Amniotic stem cell (primary cell): ENCODE measurements around the gene SLIT1.

Source experiments
- DNase-seq: peaks from one replicate; lab custom pipeline; 2025; lab: John Stamatoyannopoulos, UW

SLIT1 gene

DNA sequence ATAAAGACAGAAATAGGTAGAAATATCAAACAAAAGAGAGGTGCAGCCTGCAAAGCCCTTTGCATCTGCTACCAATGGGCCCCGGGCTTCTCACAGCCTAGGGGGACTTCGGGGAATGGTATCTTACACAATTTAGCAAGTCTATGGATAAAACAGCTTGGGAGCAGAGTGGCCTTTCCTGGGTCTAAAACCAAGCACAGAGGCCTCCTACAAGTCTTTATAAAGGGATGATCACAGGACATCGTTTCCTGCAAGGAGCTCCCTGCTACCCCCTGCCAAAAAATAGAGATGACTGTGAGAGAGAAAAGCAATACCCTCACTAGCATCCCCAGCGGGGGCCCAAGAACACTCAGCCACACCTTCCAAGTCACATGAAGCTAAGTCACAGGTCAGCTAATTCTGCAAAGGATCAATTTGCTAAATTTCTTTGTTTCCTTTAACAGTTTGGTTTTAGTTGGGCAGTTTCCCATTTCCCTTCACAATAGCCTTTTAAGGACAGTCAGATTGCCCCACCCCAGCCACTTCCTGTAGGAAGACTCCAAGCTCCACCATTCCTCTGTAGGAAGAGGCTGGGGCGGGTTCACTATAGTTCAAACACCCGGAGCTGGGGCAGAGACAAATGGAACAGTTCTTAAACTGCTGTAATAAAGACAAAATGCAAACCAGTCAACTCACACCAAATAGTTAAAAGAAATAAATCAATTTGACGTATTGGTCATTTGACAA, 105.5 kb downstream of the SLIT1 start:
- no peak for DNase-seq

DNA sequence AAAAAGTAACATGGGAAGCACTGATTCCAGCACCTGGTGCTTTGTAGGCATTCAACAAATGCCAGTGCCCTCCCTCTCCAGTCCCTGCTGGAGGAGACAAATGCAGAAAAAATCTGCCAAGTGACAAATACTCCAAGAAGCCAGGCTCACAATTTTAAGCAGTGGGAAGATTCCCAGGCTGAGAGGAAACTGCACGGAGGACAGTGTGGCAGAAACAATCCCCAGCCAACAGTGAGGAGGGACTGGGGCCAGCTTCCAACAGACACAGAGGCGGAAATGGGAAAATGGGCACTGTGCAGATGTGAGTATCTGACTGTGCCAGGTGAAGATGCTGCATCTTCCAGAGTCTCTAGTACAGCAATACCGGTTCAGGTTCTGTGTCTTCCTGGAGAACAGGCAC, 106.3 kb downstream of the SLIT1 start:
- no peak for DNase-seq

DNA sequence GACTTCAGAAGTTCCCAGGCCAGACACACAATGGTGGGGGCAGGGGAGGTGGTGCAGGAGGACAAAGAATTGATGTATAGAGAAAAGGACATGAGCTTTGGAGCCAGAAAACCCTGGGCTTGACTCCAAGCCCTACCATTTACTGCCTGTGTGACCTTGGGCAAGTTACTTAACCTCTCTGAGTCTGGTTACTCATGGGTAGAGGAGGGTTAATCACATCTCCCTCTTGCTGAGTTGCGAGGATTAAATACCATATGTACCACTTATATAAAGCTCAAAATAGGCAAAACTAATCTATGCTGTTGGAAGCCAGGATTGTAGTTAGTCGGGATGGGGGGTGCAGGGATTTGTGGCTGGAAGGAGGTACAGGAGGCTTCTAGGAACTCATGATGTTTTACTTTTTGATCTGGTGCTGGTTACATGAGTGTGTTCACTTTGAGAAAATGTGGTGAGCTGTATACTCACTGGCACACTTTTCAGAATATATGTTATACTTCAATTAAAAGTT, 106.8 kb downstream of the SLIT1 start:
- DNase-seq: no peak

DNA sequence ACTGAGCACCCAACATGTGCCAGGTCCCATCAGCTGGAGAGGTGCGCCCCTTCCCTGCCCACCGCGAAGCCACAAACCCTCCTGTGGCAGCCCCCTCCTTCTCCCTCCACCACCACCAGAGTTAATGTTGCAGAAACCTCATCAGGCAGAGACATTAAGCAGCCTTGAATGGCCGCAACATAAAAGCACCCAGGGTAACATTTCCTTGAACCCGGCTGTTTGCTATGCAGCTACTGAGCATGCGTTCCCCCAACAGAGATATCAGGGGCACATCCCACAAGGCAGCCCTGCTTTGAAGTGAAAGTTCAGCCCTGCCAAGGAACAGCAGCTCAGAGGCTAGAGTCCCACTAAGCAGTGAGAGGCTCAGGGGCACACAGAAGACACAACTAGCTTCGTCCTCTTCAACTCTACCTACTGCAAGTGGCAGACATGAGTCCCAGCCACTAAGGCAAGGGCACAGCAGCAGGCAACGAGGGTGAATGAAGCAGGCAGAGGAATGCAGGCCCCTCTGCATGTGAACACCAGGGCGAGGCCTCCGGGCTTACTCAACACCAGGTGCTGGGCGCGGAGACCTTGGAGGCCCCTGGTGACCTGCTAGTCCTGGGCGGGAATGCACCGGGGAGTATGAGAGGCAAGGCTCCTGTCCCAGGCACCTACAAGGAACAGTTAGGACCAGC, 107.4 kb downstream of the SLIT1 start:
- no peak for DNase-seq

DNA sequence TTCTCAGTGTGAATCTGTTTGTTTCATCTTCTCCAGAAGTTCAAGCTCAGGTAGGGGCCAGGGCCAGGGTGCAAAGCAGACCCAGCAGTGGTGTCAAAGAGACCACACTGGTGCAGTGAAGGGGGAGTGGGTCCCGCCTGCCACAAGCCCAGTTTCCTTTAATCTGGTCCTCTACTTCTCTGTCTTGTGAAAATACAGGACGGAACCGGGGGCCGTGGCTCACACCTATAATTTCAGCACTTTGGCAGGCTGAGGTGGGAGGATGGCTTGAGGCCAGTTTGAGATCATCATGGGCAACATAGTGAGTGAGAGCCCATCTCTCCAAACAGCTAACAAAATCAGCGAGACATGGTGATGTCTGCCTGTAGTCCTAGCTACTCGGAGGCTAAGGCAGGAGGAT, 109.0 kb downstream of the SLIT1 start:
- DNase-seq: no peak

DNA sequence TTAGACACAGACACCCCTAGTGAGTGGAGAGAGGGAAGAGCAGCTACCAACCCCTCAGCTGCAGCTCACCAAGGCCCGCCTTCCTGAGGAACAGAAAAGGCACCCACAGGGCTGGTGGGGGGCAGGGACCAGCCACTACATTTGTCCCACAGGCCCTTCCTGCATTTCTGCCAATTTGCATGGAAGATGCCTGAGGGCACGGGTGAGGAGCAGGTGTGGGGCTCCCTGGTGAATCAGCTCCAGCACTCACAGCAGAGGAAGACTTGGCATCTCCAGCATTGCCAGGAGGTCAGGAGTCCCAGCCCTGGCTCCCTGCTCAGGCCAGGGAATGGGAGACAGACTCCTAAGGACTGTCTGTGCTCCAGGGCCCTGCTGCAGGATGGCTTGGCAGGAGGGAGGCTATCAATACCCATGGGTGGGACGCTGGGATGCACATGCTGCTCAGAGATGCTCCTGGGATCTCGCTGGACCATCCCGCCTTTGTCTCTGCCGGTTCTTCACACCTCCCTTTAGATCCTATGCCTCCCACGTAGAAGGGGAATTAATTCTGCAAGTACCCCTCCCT, 109.7 kb downstream of the SLIT1 start:
- no peak for DNase-seq

DNA sequence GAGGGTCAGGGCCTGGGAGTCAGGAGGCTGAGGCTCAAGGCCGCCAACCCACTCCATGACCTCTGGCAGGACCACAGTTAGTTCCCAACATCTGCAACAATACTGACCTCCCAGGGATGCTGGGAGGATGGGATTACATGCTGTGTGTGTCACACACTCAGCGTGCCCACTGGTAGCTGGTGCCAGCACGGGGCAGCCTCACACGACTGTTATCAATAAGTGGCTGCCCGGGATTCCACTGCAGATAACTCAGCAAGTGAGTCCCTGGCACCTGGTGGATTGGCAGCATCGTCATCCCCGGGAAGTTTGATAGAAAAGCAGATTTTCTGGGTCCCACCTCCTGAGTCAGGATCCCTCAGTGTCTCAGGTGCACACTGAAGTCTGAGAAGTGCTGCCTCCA, 110.3 kb downstream of the SLIT1 start:
- DNase-seq: no peak

DNA sequence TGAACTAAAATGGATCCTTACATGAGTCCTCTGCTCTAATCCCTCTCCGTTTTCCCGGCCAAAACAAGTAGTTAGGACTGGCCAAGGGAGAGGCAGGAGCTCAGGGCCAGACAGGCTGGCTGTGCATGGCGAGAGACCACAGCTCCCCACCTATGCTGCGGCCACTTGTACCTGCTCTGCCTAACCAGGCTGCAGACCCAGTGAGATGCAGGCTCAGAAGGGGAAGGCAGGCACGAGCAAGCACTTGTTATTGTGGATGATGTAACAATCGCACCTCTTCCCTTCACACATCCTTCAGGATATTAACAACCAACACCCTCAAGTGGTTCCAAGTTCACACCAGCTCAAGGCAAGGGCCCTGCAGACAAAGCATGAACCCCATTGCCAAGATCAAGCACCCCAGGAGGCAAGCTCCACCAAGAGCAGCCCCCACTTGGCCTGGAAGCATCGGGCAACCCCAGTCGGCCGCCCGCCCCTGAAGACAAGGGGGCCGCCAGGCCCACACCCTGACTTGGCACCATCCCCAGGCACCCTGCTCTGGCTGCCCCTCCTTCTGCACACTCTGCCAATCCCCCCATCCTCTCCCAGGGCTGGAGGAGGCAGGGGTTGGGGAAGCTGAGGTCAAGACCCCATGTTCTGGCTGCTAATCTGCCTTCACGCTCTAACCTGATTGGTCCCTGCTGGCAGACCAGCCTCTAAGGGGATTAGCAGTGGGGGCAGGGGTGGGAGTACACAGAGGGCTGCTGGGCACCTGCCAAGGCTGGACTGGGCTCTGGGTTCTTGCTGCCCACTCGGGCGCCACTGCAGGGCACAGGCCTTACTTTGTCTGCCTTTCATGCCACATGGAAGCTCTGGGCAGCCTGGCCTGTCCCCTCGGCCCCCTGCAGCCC, 111.3 kb downstream of the SLIT1 start:
- DNase-seq: no peak

DNA sequence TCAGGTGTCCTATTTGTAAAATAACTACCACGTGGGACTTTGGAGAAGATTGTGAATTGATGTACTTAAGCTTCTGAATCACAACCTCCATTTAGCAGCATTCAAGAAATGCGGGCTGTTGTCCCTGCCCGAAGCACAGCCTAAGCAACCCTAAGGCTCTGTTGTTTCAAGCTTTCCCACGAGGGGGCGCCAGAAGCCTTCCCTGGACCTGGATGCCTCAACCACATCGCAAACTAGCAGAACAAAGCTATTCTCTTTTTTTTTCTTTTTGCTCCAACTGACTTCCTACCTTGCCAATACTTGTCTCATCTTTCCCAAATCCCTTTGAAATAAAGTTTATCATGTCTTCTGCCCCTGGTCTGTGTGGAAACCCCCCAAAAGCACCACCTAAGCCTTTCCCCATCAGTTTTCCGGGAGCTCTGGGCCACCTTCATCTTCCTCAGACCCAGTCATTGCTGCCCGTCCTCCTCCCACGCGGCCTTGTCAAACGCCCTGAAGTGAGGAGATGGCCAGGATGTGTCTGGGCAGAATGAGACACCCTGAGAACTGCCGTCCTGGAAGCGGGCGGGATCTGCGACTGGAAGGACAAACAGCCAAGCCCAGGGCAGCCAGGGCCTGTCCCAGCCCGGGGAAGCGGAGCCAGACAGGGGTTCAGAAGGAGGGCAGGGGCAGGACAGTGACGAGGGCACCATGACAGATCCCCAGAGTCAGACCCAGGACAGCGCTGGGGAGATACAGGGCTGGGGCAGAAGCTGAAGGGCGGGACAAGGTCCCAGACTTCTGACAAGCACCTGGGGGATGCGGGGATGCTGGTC, 112.7 kb downstream of the SLIT1 start:
- DNase-seq: peak; percentile 25

DNA sequence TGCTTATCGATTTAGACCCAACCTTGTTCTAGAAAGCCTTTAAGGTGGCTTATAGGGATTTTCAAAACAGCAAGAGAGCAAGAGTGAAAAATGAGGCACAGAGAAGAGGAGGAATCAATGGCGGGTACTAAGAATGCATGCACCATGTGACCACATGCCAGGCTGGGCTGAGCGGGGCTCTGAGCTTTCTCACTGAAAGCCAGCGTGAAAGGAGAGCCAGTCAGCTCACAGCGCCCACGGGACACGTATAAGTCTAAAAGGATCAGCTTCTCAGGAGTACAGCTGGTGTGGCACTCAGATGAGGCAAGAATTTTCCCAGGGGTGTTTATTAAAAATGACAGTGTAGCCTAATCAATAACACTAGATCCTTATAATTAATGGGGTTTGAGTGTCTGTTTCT, 114.3 kb downstream of the SLIT1 start:
- DNase-seq: no peak

DNA sequence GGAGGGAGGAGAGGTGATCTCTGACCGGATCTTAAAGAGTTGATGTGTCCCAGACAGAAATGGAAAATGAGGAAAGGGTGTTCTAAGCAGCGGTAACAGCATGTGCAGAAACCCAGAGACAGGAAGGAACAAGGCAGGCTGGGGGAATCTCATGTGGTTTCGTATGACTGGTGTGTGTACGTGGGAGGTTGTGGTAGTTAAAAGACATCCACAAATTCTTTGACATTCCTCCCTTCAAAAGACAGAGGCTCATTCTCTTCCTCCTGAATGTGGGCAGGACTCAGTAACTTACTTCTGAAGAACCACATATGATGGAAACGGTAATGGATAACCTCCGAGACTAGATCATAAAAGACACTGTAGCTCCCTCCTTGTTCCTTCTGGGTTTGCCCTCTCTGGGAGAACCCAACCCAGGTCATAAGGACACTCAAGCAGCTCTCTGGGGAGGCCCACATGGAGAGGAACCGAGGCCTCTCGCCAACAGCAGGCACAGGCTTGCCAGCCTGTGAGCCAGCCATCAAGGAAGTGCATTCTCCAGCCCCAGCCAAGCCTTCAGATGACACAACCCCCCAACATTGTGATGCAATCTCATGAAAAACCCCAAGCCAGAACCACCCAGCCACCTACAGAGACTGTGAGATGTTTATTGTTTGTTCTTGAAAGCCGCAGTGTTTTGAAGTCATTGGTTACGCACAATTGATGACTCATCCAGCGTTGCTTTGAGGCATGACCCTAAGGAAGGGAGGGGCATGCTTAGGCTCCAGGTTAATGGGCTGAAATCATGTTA, 116.0 kb downstream of the SLIT1 start:
- no peak for DNase-seq

DNA sequence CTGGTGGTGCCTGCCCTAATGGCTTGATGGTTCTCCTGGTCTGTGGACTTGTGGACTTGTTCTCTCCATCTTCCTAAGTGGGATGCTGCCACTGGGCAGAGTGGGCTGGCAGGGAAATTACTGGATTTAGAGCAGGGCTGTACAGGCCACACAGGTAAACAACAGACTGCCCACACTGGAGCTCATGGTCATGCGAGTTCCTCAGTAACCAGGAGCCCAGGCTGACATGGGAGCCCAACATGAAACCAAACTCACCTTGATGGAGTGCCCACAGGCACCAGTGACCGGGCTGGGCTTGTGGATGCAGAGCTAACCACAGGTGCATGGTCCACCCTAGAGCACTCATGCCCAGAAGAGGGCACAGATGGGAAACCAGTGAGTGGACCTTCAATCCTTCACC, 116.7 kb downstream of the SLIT1 start:
- no peak for DNase-seq

DNA sequence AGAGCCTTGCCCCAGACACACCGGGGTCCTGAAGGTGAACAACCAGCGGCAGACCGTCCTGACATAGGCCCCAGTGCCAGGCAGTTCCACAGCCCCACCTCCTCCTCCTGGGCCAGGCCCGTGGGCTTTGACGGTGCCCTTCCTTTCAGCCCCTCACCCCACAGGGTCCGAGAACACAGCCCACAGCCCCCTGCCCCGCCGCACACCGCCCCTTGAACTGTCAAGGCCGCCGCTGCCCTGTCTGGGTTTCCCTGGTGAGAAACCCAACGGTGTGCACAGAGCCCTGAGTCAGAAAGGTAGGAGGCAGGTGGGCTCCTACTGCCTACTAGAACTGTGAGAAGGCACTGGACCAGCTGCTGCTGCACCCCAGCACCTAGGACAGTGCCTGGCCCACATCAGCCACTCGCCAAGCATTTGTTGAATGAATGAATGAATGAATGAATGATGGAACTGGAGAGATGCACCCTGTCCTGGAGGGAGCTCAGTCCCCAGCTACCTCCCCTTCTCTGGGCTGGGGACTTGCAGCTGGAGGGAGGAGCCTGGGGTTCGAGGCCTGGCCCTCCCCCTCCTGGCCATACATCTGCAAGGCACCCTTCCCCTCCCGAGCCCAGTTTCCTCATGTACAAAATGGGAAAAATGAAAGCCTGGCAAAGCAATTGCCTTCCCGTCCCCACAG, 117.9 kb downstream of the SLIT1 start:
- DNase-seq: no peak

DNA sequence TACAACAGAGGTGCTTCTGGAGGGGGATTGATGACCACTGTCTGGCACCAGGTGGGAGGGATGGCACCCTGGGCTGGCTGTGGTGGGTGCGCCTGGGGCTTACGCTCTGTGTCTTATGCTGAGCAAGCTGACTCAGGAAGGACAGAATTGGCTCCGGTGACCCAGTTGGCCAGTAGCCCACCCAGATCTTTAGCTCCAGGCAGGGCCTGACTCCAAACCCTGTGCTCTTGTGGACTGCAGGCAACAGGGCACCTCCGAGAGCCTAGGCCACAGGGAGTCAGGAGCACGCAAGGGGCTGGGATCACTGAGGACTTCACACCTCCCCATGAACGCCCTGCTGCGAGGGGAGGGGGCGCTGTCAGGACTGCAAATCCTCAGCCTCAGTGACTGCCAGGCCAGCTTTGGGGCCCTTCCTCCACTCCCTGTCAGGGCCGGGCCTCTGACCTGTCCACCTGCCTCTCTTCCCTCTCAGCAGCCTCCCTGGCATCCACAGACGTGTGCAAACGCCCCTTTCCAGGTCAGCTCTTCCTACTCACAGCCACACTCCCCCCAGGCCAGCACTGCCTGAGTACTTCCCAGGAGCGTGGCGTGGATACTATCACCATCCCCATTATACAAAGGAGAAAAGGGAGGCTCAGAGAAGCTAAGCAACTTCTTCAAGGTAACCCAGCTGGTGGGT, 118.7 kb downstream of the SLIT1 start:
- no peak for DNase-seq

DNA sequence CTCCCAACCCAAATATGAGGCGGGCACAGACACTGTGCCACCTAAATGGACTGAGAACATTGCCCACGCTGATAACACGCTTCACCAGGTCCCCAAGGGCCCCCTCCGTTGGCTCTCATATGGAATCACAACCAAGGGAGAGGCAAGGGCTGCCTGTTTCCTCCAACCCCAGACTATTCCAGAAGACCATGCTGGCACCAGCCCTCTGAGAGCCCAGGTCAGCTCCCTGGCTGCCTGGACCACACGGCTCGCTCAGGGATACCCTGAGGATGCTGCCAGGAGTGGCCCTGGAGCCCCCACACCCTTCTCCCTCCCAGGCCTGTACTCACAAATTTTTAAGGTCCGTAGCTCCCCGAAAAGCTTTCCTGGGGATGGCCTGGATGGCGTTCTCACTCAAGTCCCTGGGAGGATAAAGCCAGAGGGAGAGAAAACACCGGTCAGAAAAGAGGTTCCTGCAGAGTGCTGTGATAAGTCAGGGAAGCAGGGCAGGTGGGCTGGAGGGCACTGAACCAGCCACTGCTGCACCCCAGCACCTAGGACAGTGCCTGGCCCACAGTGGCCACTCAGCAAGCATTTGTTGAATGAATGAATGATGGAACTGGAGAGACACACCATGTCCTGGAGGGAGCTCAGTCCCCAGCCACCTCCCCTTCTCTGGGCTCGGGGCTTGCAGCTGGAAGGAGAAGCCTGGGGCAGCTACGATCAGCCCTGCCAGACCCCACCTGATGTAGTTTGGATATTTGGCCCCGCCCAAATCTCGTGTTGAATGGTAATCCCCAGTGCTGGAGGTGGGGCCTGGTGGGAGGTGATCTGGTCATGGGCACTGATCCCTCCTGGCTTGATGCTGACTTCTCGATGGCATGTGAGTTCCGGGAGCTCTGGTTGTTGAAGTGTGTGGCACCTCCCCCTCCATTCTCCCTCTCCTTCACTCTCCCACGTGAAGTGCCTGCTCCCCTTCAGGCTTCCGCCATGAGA, 119.8 kb downstream of the SLIT1 start:
- no peak for DNase-seq

DNA sequence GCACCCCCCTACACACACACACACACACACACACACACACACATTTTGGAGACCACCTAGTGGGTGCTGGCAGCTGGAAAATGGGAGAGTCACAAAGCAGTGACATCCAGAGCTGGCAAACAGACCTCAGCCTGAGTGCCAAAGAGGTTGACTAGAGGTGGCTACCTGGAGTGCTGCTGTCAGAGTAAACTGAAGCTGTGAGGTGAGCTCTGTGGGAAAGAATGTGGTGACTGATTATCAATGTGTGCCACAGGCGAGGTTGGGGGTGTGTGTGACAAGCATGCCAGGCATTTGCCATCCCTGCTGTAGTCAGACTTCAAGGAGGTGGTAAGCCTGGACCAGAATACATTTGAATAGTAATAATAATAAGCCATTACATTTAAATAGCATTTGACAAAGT, 120.6 kb downstream of the SLIT1 start:
- DNase-seq: no peak

DNA sequence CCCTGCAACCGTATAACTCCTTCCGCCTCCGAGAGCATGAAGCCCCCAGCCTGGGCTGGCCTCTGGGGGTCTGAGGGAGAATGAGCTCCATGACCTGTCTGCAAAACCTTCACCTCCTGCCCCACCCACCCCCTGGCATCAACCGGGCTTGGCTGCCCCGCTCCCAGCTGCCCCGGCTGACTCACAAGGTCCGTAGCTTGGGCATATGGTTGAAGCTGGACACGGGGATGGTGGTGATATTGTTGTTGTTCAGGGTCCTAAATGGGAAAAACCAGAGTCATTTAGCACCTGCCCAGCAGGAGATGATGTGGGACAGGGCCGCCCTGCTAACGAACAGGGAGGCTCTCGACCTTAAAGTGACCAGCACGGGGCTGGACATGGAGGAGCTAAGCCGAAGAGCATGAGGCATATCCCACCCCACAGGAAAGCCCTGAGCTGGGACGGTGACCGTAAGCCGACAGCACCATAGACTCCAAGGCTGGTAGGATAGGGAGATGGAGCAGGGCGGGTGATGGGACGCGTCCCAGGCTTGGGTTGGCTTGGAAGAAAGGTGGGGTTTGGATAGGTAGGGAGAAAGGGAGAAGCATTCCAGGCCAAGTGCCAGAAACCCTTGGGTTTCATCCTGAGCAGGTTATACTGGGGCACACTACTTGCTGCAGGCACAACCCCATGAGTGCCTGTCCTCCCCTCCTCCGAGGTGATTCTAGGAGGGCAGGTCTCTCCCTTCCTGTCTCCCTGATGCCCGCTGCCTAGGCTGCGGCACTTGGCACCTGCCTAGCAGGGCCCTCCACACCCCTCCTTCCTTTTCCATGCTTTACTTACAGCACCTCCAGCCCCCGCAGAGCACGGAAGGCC, 121.5 kb downstream of the SLIT1 start:
- DNase-seq: no peak
